Measurements from ENCODE around the gene CARD16. TPM values are rescaled to one million over a fixed set of nuclear protein-coding genes. Genes with fewer than 3 reads are reported as not detected.
"Not testable (repeated sequence)": the region's sequence is repeated elsewhere in the genome, so short reads cannot be mapped to it uniquely, and the experiment has no call there.

The CARD16 gene
- total RNA-seq, 1 experiment from 2014 or later: not detected

DNA sequence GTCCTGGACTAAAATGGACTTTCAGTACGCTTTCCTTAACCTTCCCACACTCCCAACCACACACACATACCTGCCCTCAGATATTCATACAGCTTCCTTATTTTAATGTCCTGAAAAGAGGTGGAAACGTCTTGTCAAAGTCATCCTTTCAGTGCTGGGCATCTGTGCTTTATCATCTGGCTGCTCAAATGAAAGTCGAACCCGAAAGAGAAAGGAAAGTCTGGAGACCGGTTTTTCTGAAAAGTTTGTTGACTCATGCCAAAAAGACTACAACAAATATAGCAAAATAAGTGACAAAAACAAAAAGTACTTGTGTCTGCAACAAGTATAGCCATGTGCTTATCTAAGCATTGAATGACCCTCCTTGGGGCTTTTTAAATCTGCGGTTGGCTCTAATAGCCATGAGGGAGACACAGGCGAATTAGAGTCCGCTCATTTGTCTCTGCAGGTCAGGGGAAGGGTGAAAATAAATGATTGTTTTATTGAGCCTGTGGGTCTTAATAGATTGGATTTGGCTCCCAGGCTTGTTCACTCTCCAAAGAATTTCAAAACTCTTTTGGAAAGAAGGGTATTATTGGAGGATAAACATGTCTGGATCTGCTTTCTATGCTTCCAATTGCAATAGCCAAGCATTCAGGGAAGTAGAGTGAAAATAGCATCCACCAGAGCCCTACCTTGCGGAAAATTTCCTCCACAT, 18.3 kb upstream of the CARD16 start:
- H3K9me3 Mint-ChIP-seq; DNase-seq; H3K27me3 ChIP-seq (ENCODE audit: insufficient read depth, low read length); H4K5ac ChIP-seq (ENCODE audit: insufficient read length, low read depth, low read length); H3K4me2 ChIP-seq (ENCODE audit: insufficient read depth, insufficient read length, low read length); H2BK5ac ChIP-seq (ENCODE audit: insufficient read length, low read length); H4K20me1 ChIP-seq (ENCODE audit: control insufficient read depth, insufficient read depth, insufficient read length); H3K4ac ChIP-seq (ENCODE audit: low read depth, low read length); H3K14ac ChIP-seq (ENCODE audit: insufficient read depth, low read length); H3K27ac Mint-ChIP-seq; H3K4me1 ChIP-seq (ENCODE audit: insufficient read depth, low read length); H3K79me2 ChIP-seq (ENCODE audit: insufficient read depth, low read length); H3K56ac ChIP-seq (ENCODE audit: insufficient read length, low read depth, low read length); H3K9ac ChIP-seq (ENCODE audit: extremely low read depth, insufficient read length, low read length); H3T11ph ChIP-seq (ENCODE audit: low read length); H3K9me3 ChIP-seq (ENCODE audit: control insufficient read depth, low read depth, low read length); H3K4me1 Mint-ChIP-seq; H2BK120ac ChIP-seq (ENCODE audit: low read depth, low read length, poor library complexity, severe bottlenecking); H3K23me2 ChIP-seq (ENCODE audit: insufficient read length, low read depth, low read length, poor library complexity, severe bottlenecking); H4K91ac ChIP-seq (ENCODE audit: insufficient read length, low read depth, low read length); H3K4me3 Mint-ChIP-seq; H3K27ac ChIP-seq (ENCODE audit: insufficient read length, low read depth, low read length); H2BK15ac ChIP-seq (ENCODE audit: low read depth, low read length); H3K36me3 Mint-ChIP-seq (ENCODE audit: insufficient read depth in 1 of 3, low read depth in 3 of 3); H2BK20ac ChIP-seq (ENCODE audit: low read depth, low read length, poor library complexity, severe bottlenecking); H3K23ac ChIP-seq (ENCODE audit: insufficient read length, low read depth, low read length); H2BK12ac ChIP-seq (ENCODE audit: insufficient read length, low read depth, low read length); H2AK5ac ChIP-seq (ENCODE audit: insufficient read length, low read length); H3K79me1 ChIP-seq (ENCODE audit: insufficient read depth, low read depth, low read length, poor library complexity, severe bottlenecking); H2AFZ ChIP-seq (ENCODE audit: low read length); H4K8ac ChIP-seq (replicated peaks; ENCODE audit: insufficient read length, low read depth, low read length); H3K27me3 Mint-ChIP-seq (ENCODE audit: low read depth); H3K18ac ChIP-seq (ENCODE audit: insufficient read length, low read depth, low read length): not testable (repeated sequence)
- no CpG with 5 or more reads among the region's 9 CpGs for WGBS (ENCODE audit: extremely low coverage, insufficient read length, low lambda C conversion rate)

Measured in H9 (cell line).